Measurements from ENCODE around the gene MIOX. TPM values are rescaled to one million over a fixed set of nuclear protein-coding genes. Genes with fewer than 3 reads are reported as not detected.

Gene MIOX
- total RNA-seq, 4 donors from 2014 or later = not detected

GRCh38 chr22:50500452-50500851 lies 13.8 kb downstream of the MIOX start:
- intact Hi-C loops (cut with DNase I) = no loop called here
- Histone ChIP-seq H3K36me3 (peaks cover 3 to 33% (median 10%) of the 10 kb centered on the region in 3 donors), H3K27ac (no peak overlapping the region), H3K4me1 (peaks cover 0 to 42% (median 19%) of the 10 kb centered on the region in 3 donors), H3K9me3 (no peaks in the 10 kb centered on the region), H3K27me3 (no peaks in the 10 kb centered on the region), H3K4me3 (no peak overlapping the region)
- 84 to 86% methylated on average over 12 of the region's 12 CpGs for WGBS, 2 donors
- TF ChIP-seq CTCF (IDR thresholded peaks at IDR 0.05) (no peak), POLR2A (IDR thresholded peaks at IDR 0.05) (no peak)
- DNase-seq = no peak

GRCh38 chr22:50502096-50502495 lies 15.4 kb downstream of the MIOX start:
- Histone ChIP-seq H3K27ac (no peak overlapping the region), H3K27me3 (no peaks in the 10 kb centered on the region), H3K4me1 (peaks cover 15 to 56% (median 35%) of the 10 kb centered on the region in 3 donors), H3K9me3 (no peaks in the 10 kb centered on the region), H3K4me3 (no peak overlapping the region), H3K36me3 (peaks cover 7 to 42% (median 15%) of the 10 kb centered on the region in 3 donors)
- WGBS, 2 donors = 80 to 96% methylated on average over 3 to 5 of the region's 6 CpGs
- TF ChIP-seq CTCF (IDR thresholded peaks at IDR 0.05) (no peak), POLR2A (IDR thresholded peaks at IDR 0.05) (no peak)
- no peak for DNase-seq
- intact Hi-C loops (cut with DNase I) = no loop called here

- 81 to 89% methylated on average over 6 to 8 of the region's 24 CpGs for WGBS, 2 donors
- Histone ChIP-seq H3K27ac (no peak overlapping the region), H3K4me1 (peaks cover 15 to 51% (median 34%) of the 10 kb centered on the region in 3 donors), H3K4me3 (no peak overlapping the region), H3K36me3 (peaks cover 7 to 42% (median 15%) of the 10 kb centered on the region in 3 donors), H3K9me3 (no peaks in the 10 kb centered on the region), H3K27me3 (no peaks in the 10 kb centered on the region)
- intact Hi-C loops (cut with DNase I) = no loop called here
- DNase-seq = no peak
- TF ChIP-seq CTCF (IDR thresholded peaks at IDR 0.05) (no peak), POLR2A (IDR thresholded peaks at IDR 0.05) (no peak)
Measured at GRCh38 chr22:50502628-50503474, 16.2 kb downstream of the MIOX start.

- no peak for TF ChIP-seq CTCF (IDR thresholded peaks at IDR 0.05)
- TF ChIP-seq POLR2A (IDR thresholded peaks at IDR 0.05) = no peak
- DNase-seq = no peak
- Histone ChIP-seq H3K36me3 (peaks cover 7 to 42% (median 15%) of the 10 kb centered on the region in 3 donors), H3K4me1 (peaks cover 19 to 47% (median 28%) of the 10 kb centered on the region in 3 donors), H3K4me3 (no peak overlapping the region), H3K27ac (no peak overlapping the region), H3K27me3 (no peaks in the 10 kb centered on the region), H3K9me3 (no peaks in the 10 kb centered on the region)
- intact Hi-C loops (cut with DNase I) = no loop called here
- 77 to 90% methylated on average over 11 to 12 of the region's 26 CpGs for WGBS, 2 donors
Measured at GRCh38 chr22:50503475-50504145, 17.0 kb downstream of the MIOX start.
